Testis (tissue), 2 donors: Measurements from ENCODE around the gene NEU2.

Experiments used
- POLR2A ChIP-seq: fragments of 450-650 bp; IDR thresholded peaks from one replicate; pipeline ENCODE4 v1.6.1; 2017; ENCODE audit warnings: antibody characterized with exemption, mild to moderate bottlenecking, moderate library complexity
- TF ChIP-seq, protein P1 (sequence below), 3 experiments: fragments of 450-650 bp in 2 of 3; fragments of 200-600 bp in 1 of 3; sonication (generic) in 1 of 3; IDR thresholded peaks; one replicate each; pipeline ENCODE4 v1.5.1; 2016 to 2019; ENCODE audit warnings: antibody characterized with exemption in 3 of 3, mild to moderate bottlenecking in 2 of 3, moderate library complexity in 1 of 3

GRCh38 chr2:233007739-233008138 is 24.7 kb upstream of the NEU2 start:
- TF ChIP-seq, protein P1, sequence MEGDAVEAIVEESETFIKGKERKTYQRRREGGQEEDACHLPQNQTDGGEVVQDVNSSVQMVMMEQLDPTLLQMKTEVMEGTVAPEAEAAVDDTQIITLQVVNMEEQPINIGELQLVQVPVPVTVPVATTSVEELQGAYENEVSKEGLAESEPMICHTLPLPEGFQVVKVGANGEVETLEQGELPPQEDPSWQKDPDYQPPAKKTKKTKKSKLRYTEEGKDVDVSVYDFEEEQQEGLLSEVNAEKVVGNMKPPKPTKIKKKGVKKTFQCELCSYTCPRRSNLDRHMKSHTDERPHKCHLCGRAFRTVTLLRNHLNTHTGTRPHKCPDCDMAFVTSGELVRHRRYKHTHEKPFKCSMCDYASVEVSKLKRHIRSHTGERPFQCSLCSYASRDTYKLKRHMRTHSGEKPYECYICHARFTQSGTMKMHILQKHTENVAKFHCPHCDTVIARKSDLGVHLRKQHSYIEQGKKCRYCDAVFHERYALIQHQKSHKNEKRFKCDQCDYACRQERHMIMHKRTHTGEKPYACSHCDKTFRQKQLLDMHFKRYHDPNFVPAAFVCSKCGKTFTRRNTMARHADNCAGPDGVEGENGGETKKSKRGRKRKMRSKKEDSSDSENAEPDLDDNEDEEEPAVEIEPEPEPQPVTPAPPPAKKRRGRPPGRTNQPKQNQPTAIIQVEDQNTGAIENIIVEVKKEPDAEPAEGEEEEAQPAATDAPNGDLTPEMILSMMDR (IDR thresholded peaks at IDR 0.05) = no peak
- TF ChIP-seq POLR2A = no peak
